Small intestine (tissue), 7 donors: Measurements from ENCODE around the gene VAC14. TPM values are rescaled to one million over a fixed set of nuclear protein-coding genes. Genes with fewer than 3 reads are reported as not detected.

Experiments
- DNase-seq, 2 donors: peaks; one replicate each; pipeline versions ENCODE4 v3.0.0 to v3.0.0-alpha.2; 2013
- FAIRE-seq: peaks from 2 replicates; lab custom pipeline; 2012; peaks lifted over from hg19 to GRCh38; lab: Jason Lieb, UNC
- H3K27ac ChIP-seq, 3 donors: one replicate each; pipeline ENCODE4 v1.5.1; 2013; ENCODE audit warnings: low read length in 2 of 3, mild to moderate bottlenecking in 2 of 3, control low read depth in 1 of 3, inconsistent platforms in 1 of 3, low read depth in 1 of 3, moderate library complexity in 1 of 3
- H3K27me3 ChIP-seq, 3 donors: one replicate each; pipeline ENCODE4 v1.6.1; 2013; ENCODE audit warnings: low read length in 3 of 3, inconsistent platforms in 1 of 3; ENCODE audit not compliant: control insufficient read depth in 3 of 3, insufficient read depth in 3 of 3
- H3K36me3 ChIP-seq, 3 donors: one replicate each; pipeline ENCODE4 v1.6.1; 2013; ENCODE audit warnings: low read length in 3 of 3, inconsistent platforms in 1 of 3, low read depth in 1 of 3, mild to moderate bottlenecking in 1 of 3, moderate library complexity in 1 of 3; ENCODE audit not compliant: control insufficient read depth in 3 of 3, insufficient read depth in 2 of 3
- H3K4me1 ChIP-seq, 3 donors: one replicate each; pipeline ENCODE4 v1.6.1; 2013; ENCODE audit warnings: low read length in 2 of 3, inconsistent platforms in 1 of 3, low read depth in 1 of 3, mild to moderate bottlenecking in 1 of 3, moderate library complexity in 1 of 3; ENCODE audit not compliant: control insufficient read depth in 3 of 3, insufficient read depth in 2 of 3
- H3K4me3 ChIP-seq, 3 donors: one replicate each; pipeline ENCODE4 v1.5.1; 2013; ENCODE audit warnings: low read length in 3 of 3, control low read depth in 1 of 3, inconsistent platforms in 1 of 3, low read depth in 1 of 3, mild to moderate bottlenecking in 1 of 3, moderate library complexity in 1 of 3
- H3K9me3 ChIP-seq, 2 donors: one replicate each; pipeline ENCODE4 v1.6.1; 2013; ENCODE audit warnings: low read depth in 1 of 2, low read length in 1 of 2; ENCODE audit not compliant: control insufficient read depth in 2 of 2, insufficient read depth in 1 of 2
- WGBS, 3 donors: extraction: QIAGEN DNeasy Blood & Tissue Kit; methylation state at CpG; one replicate each; pipeline ENCODE4 v1.1.7; 2013; 5-methylcytosine and 5-hydroxymethylcytosine counted together
- polyA plus RNA-seq, 4 donors: library from polyadenylated mRNA; stranded (reverse) in 3 of 4; unstranded in 1 of 4; fragments of 200-250 nt in 3 of 4; fragments of 120-200 nt in 1 of 4; gene quantifications; one replicate each; pipeline versions ENCODE4 v1.2.1 to v1.2.3, GENCODE V29; 2013
- donor health status: healthy with polysubstance abuse.
- donor health status: control.
- donor health status: control.
- donor health status: Bipolar disorder and iron deficiency.
- donor health status: healthy.

VAC14 gene
- polyA plus RNA-seq, 4 donors, result 26.6 to 38.7 (median 32.0) TPM

GRCh38 chr16:70670175-70670574 lies 130.8 kb downstream of the VAC14 start:
- DNase-seq (no peak), FAIRE-seq (no peak)
- Histone ChIP-seq H3K27me3 (no peaks in the 10 kb centered on the region), H3K9me3 (no peaks in the 10 kb centered on the region), H3K27ac (no peak overlapping the region), H3K4me1 (no peaks in the 10 kb centered on the region), H3K36me3 (peaks cover 0 to 49% (median 2%) of the 10 kb centered on the region in 3 donors), H3K4me3 (no peak overlapping the region)
- 88 to 96% (median 94%) methylated on average over 2 of the region's 2 CpGs for WGBS, 3 donors

GRCh38 chr16:70665806-70666735 lies 134.9 kb downstream of the VAC14 start:
- H3K9me3 ChIP-seq, result no peaks in the 10 kb centered on the region
- H3K36me3 ChIP-seq, result peaks cover 0 to 65% (median 9%) of the 10 kb centered on the region in 3 donors
- H3K27ac ChIP-seq, result no peak overlapping the region
- DNase-seq, result no peak
- WGBS, 3 donors, result 85 to 94% (median 85%) methylated on average over 22 of the region's 22 CpGs
- H3K4me1 ChIP-seq, result no peaks in the 10 kb centered on the region
- no peaks in the 10 kb centered on the region for H3K27me3 ChIP-seq
- no peak for FAIRE-seq
- no peak overlapping the region for H3K4me3 ChIP-seq

GRCh38 chr16:70665113-70665694 lies 135.8 kb downstream of the VAC14 start:
- DNase-seq, result no peak
- Histone ChIP-seq H3K27ac (no peak overlapping the region), H3K4me1 (no peaks in the 10 kb centered on the region), H3K36me3 (peaks cover 0 to 64% (median 9%) of the 10 kb centered on the region in 3 donors), H3K27me3 (no peaks in the 10 kb centered on the region), H3K9me3 (no peaks in the 10 kb centered on the region), H3K4me3 (no peak overlapping the region)
- FAIRE-seq, result no peak
- 91 to 97% (median 91%) methylated on average over 14 of the region's 14 CpGs for WGBS, 3 donors

GRCh38 chr16:70664325-70665112 lies 136.4 kb downstream of the VAC14 start:
- H3K36me3 ChIP-seq, result peaks cover 0 to 65% (median 9%) of the 10 kb centered on the region in 3 donors
- H3K27me3 ChIP-seq, result no peaks in the 10 kb centered on the region
- no peaks in the 10 kb centered on the region for H3K4me1 ChIP-seq
- DNase-seq, result no peak
- no peak overlapping the region for H3K27ac ChIP-seq
- no peaks in the 10 kb centered on the region for H3K9me3 ChIP-seq
- no peak overlapping the region for H3K4me3 ChIP-seq
- no peak for FAIRE-seq
- 89 to 95% (median 92%) methylated on average over 35 to 39 of the region's 39 CpGs for WGBS, 3 donors

- H3K9me3 ChIP-seq, result no peaks in the 10 kb centered on the region
- H3K36me3 ChIP-seq, result peaks cover 0 to 70% (median 9%) of the 10 kb centered on the region in 3 donors
- no peak for DNase-seq
- no peaks in the 10 kb centered on the region for H3K27me3 ChIP-seq
- no peak overlapping the region for H3K4me3 ChIP-seq
- WGBS, 3 donors, result 94 to 98% (median 95%) methylated on average over 41 to 56 of the region's 56 CpGs
- H3K27ac ChIP-seq, result no peak overlapping the region
- no peak for FAIRE-seq
- H3K4me1 ChIP-seq, result no peaks in the 10 kb centered on the region
These were observed 137.2 kb downstream of the VAC14 start for GRCh38 chr16:70663524-70664324.

GRCh38 chr16:70662991-70663523 lies 137.9 kb downstream of the VAC14 start:
- Histone ChIP-seq H3K9me3 (no peaks in the 10 kb centered on the region), H3K36me3 (peaks cover 0 to 70% (median 9%) of the 10 kb centered on the region in 3 donors), H3K27ac (no peak overlapping the region), H3K27me3 (no peaks in the 10 kb centered on the region), H3K4me1 (no peaks in the 10 kb centered on the region), H3K4me3 (no peak overlapping the region)
- FAIRE-seq, result no peak
- DNase-seq, result no peak
- 84 to 88% (median 86%) methylated on average over 11 to 13 of the region's 13 CpGs for WGBS, 3 donors

GRCh38 chr16:70661918-70662641 lies 138.9 kb downstream of the VAC14 start:
- no peak for DNase-seq
- no peak overlapping the region for H3K27ac ChIP-seq

More at GRCh38 chr16:70661918-70662641, 138.9 kb downstream of the VAC14 start:
- Histone ChIP-seq H3K27me3 (no peaks in the 10 kb centered on the region), H3K9me3 (no peaks in the 10 kb centered on the region), H3K36me3 (peaks cover 0 to 68% (median 9%) of the 10 kb centered on the region in 3 donors), H3K4me1 (no peaks in the 10 kb centered on the region), H3K4me3 (no peak overlapping the region)
- no peak for FAIRE-seq
- WGBS, 3 donors, result 78 to 80% (median 79%) methylated on average over 21 of the region's 21 CpGs
